ENCODE data around the gene CHRND. TPM values are rescaled to one million over a fixed set of nuclear protein-coding genes. Genes with fewer than 3 reads are reported as not detected.

The CHRND gene
- total and polyA plus RNA-seq, 5 donors = 0.09 to 0.53 TPM; not detected in 3

DNA sequence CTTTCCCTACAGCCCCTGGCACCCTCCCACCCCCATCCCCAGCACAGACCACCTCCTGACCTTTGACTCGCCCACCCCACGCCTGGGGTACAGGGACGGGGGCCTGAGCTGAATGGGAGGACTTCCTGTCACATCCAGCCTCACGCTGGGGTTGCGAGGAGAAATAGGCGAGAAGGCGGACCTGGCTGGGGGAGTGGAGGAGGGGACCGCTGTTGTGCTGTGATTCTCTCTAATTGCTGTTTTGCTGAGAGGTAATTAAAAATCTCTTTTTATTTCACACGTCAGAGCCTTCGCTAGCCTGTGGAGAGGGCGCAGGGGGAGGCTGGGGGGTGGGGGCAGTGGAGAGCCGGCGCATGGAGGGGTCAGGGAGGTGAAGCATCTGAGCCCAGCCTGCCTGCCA, 28.6 kb upstream of the CHRND start:
- intact Hi-C loops (cut with DNase I) = no loop called here
- Histone ChIP-seq H3K4me1 (ENCODE audit: control insufficient read depth, insufficient read depth, low read length) (no peaks in the 10 kb centered on the region), H3K4me3 (ENCODE audit: low read length) (no peak overlapping the region), H3K27me3 (ENCODE audit: control insufficient read depth, insufficient read depth) (no peaks in the 10 kb centered on the region), H3K9me3 (ENCODE audit: control insufficient read depth, low read length) (no peaks in the 10 kb centered on the region), H3K27ac (ENCODE audit: low read length) (no peak overlapping the region)
- WGBS = 72% methylated on average over 13 of the region's 13 CpGs
- ATAC-seq (no peak), DNase-seq (peak in 2 of 3 donors; percentile 16 to 34)

DNA sequence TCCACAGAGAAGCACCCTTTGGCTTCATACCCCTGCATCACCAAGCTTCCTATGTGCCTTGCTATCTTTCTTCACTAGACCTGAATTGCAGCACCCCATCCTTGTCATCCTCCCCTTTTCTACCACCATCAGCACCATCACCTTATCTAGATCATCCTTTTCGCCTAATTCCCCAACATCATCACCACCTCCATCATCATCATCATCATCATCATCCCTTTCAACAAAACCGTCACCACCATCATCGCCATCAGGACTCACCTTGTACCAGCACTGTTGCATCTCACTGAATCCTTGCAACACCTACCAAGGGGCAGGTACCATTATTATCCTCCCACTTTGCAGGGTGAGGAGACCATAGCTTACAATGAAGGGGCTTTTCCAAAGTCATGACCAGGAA, 27.5 kb upstream of the CHRND start:
- intact Hi-C loops (cut with DNase I) = no loop called here
- Histone ChIP-seq H3K9me3 (ENCODE audit: control insufficient read depth, low read length) (no peaks in the 10 kb centered on the region), H3K4me3 (ENCODE audit: low read length) (no peak overlapping the region), H3K4me1 (ENCODE audit: control insufficient read depth, insufficient read depth, low read length) (no peaks in the 10 kb centered on the region), H3K27ac (ENCODE audit: low read length) (no peak overlapping the region), H3K27me3 (ENCODE audit: control insufficient read depth, insufficient read depth) (no peaks in the 10 kb centered on the region)
- no peak for ATAC-seq
- no peak for DNase-seq
- 94% methylated on average over 3 of the region's 3 CpGs for WGBS

DNA sequence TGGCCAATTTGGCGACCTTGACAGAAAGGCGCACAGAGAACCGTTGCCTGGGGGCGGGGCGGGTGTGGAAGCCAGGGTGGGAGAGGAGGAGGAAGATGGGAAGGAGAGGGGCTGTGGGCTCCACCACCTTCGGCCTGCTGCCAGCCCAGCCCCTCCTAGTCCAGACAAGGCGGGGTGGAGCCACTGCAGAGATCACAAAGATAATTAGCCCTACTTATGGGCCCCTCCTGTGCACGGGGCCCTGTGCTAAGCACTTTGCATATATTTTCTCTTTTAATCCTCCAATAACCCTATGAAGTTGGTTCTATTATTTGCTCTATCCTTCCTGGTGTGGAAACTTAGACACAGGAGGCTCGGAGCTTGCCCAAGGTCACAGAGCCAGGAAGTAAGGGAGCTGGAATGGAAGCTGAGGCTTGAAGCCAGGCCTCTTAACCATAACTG, 24.6 kb upstream of the CHRND start:
- H3K27ac ChIP-seq (ENCODE audit: low read length) = no peak overlapping the region
- WGBS = 79% methylated on average over 9 of the region's 9 CpGs
- H3K4me3 ChIP-seq (ENCODE audit: low read length) = no peak overlapping the region
- no peaks in the 10 kb centered on the region for H3K4me1 ChIP-seq (ENCODE audit: control insufficient read depth, insufficient read depth, low read length)
- DNase-seq (peak in 1 of 3 donors; percentile 48), ATAC-seq (no peak)
- no peaks in the 10 kb centered on the region for H3K27me3 ChIP-seq (ENCODE audit: control insufficient read depth, insufficient read depth)
- intact Hi-C loops (cut with DNase I) = no loop called here
- no peaks in the 10 kb centered on the region for H3K9me3 ChIP-seq (ENCODE audit: control insufficient read depth, low read length)

- Histone ChIP-seq H3K9me3 (ENCODE audit: control insufficient read depth, low read length) (no peaks in the 10 kb centered on the region), H3K27ac (ENCODE audit: low read length) (no peak overlapping the region), H3K27me3 (ENCODE audit: control insufficient read depth, insufficient read depth) (no peaks in the 10 kb centered on the region), H3K4me1 (ENCODE audit: control insufficient read depth, insufficient read depth, low read length) (no peaks in the 10 kb centered on the region), H3K4me3 (ENCODE audit: low read length) (no peak overlapping the region)
- ATAC-seq (no peak), DNase-seq (peak in 1 of 3 donors; percentile 35)
- intact Hi-C loops (cut with DNase I) = no loop called here
- 53% methylated on average over 10 of the region's 10 CpGs for WGBS
Observed at GRCh38 chr2:232501794-232502390, 24.1 kb upstream of the CHRND start.

DNA sequence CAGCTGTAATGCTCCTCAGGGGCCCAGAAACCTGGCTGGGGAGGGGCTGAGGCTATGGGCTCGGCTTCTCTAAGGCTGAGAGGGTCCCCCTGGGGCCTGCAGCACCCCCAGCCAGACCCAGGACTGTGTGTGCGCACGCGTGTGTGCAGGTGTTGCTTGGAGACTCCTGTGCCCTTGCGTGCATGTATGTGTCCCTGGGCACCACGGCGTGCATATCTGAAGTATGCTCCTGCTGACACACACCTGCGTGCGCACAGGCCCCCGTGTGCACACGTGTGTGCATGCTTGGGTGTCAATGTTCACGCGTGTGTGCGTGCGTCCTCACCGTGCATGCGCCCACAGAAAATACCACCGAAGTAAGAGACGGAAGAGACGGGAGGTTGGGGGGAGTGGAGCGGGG, 23.4 kb upstream of the CHRND start:
- ATAC-seq (peak; percentile 3 to 8), DNase-seq (peak in 1 of 3 donors; percentile 47)
- intact Hi-C loops (cut with DNase I) = no loop called here
- peak overlapping the region; percentile 51 for H3K4me3 ChIP-seq (ENCODE audit: low read length)
- H3K27me3 ChIP-seq (ENCODE audit: control insufficient read depth, insufficient read depth) = no peaks in the 10 kb centered on the region
- no peaks in the 10 kb centered on the region for H3K9me3 ChIP-seq (ENCODE audit: control insufficient read depth, low read length)
- WGBS = 28% methylated on average over 21 of the region's 21 CpGs
- H3K4me1 ChIP-seq (ENCODE audit: control insufficient read depth, insufficient read depth, low read length) = no peaks in the 10 kb centered on the region
- no peak overlapping the region for H3K27ac ChIP-seq (ENCODE audit: low read length)

DNA sequence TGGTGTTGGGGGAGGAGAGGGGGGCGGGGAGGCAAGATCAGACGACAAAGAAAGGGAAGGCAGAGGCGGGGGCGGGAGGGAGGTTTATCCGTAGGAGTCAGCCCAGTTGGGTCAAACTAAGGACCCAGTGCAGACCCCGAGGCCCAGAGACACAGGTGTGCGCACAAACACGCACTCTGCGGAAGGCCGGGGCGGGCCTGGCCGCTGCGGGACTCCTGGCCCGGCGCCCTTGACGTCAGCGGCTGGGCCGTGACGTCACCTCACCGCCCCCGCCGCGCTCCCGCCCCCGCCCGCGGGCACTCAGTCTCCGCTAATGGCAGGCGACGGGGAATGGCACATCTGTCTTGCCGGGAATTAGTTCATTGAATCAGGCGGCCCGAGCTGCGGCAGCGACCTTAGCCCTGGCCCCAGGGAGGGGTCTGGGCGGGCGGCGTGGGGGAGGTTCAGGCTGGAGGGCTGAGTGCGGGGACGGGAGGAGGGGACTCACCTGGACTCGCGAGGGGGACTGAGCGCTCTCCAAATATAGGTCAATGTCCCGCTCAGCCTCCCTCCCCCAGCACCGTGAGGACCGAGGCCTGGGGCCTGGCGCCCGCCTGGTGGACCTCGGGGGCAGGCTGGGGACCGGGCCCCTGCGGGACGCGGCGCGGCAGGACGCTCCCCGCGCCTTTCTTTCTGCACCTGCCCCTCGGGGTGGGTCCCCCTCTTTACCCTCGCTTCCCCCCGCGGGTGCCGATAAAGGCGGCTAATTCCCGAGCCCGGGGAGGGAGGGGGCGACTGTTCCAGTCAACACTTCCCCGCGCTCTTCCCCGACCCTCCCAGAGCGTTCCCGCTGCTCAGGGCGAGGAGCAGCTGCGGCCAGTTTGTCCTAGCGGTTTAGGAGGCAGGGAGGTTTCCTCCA, 22.8 kb upstream of the CHRND start:
- 1% methylated on average over 74 of the region's 75 CpGs for WGBS
- H3K9me3 ChIP-seq (ENCODE audit: control insufficient read depth, low read length) = no peaks in the 10 kb centered on the region
- H3K27me3 ChIP-seq (ENCODE audit: control insufficient read depth, insufficient read depth) = no peaks in the 10 kb centered on the region
- intact Hi-C loops (cut with DNase I) = no loop called here
- H3K27ac ChIP-seq (ENCODE audit: low read length) = no peak overlapping the region
- H3K4me3 ChIP-seq (ENCODE audit: low read length) = peak overlapping the region; percentile 51
- ATAC-seq (peak; percentile 72 to 75), DNase-seq (peak; percentile 60 to 79 (median 79))
- no peaks in the 10 kb centered on the region for H3K4me1 ChIP-seq (ENCODE audit: control insufficient read depth, insufficient read depth, low read length)

GRCh38 chr2:232503809-232504323, 22.1 kb upstream of the CHRND start:
- DNase-seq = peak in 1 of 3 donors; percentile 33
- intact Hi-C loops (cut with DNase I) = no loop called here
- Histone ChIP-seq H3K9me3 (ENCODE audit: control insufficient read depth, low read length) (no peaks in the 10 kb centered on the region), H3K4me1 (ENCODE audit: control insufficient read depth, insufficient read depth, low read length) (no peaks in the 10 kb centered on the region), H3K4me3 (ENCODE audit: low read length) (no peak overlapping the region), H3K27ac (ENCODE audit: low read length) (no peak overlapping the region), H3K27me3 (ENCODE audit: control insufficient read depth, insufficient read depth) (no peaks in the 10 kb centered on the region)
- no peak for ATAC-seq
- 26% methylated on average over 16 of the region's 16 CpGs for WGBS

- ATAC-seq = no peak
- no peaks in the 10 kb centered on the region for H3K27me3 ChIP-seq (ENCODE audit: control insufficient read depth, insufficient read depth)
- WGBS = 81% methylated on average over 2 of the region's 2 CpGs
- no peak overlapping the region for H3K27ac ChIP-seq (ENCODE audit: low read length)
- no peaks in the 10 kb centered on the region for H3K4me1 ChIP-seq (ENCODE audit: control insufficient read depth, insufficient read depth, low read length)
- intact Hi-C loops (cut with DNase I) = no loop called here
- no peaks in the 10 kb centered on the region for H3K9me3 ChIP-seq (ENCODE audit: control insufficient read depth, low read length)
- no peak overlapping the region for H3K4me3 ChIP-seq (ENCODE audit: low read length)
- peak in 1 of 3 donors; percentile 12 for DNase-seq
Observed at GRCh38 chr2:232504438-232504837, 21.5 kb upstream of the CHRND start.

DNA sequence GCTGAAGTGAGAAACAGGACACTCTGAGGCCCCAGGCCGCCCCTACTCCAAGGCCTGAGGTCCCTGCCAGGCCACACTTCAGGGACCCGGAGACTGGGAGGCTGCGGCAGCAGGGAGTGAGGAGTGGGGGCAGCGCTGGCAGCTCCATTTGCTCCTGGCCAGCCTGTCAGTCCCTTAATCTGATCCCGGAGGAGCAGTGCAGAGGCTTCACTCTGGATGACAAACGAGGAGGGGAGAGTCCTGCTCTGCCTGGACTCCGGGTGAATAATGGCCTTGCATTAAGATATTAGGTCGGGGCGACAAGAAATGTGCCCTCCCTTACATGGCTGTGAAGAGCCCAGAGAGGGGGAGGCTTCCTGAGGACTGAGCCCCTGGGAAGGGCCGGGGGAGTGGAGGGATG, 20.1 kb upstream of the CHRND start:
- WGBS = 47% methylated on average over 10 of the region's 10 CpGs
- ATAC-seq (no peak), DNase-seq (peak in 1 of 3 donors; percentile 9)
- no peaks in the 10 kb centered on the region for H3K9me3 ChIP-seq (ENCODE audit: control insufficient read depth, low read length)
- intact Hi-C loops (cut with DNase I) = no loop called here
- no peaks in the 10 kb centered on the region for H3K27me3 ChIP-seq (ENCODE audit: control insufficient read depth, insufficient read depth)
- H3K4me3 ChIP-seq (ENCODE audit: low read length) = no peak overlapping the region
- H3K4me1 ChIP-seq (ENCODE audit: control insufficient read depth, insufficient read depth, low read length) = no peaks in the 10 kb centered on the region
- no peak overlapping the region for H3K27ac ChIP-seq (ENCODE audit: low read length)

- Histone ChIP-seq H3K4me1 (ENCODE audit: control insufficient read depth, insufficient read depth, low read length) (no peaks in the 10 kb centered on the region), H3K27me3 (ENCODE audit: control insufficient read depth, insufficient read depth) (no peaks in the 10 kb centered on the region), H3K27ac (ENCODE audit: low read length) (no peak overlapping the region), H3K9me3 (ENCODE audit: control insufficient read depth, low read length) (no peaks in the 10 kb centered on the region), H3K4me3 (ENCODE audit: low read length) (no peak overlapping the region)
- DNase-seq (peak in 1 of 3 donors; percentile 29), ATAC-seq (no peak)
- intact Hi-C loops (cut with DNase I) = no loop called here
- 78% methylated on average over 4 of the region's 4 CpGs for WGBS
Observed at GRCh38 chr2:232506709-232507108, 19.3 kb upstream of the CHRND start.

GRCh38 chr2:232508251-232508650, 17.7 kb upstream of the CHRND start:
- DNase-seq = peak in 1 of 3 donors; percentile 18
- ATAC-seq = no peak
- Histone ChIP-seq H3K4me1 (ENCODE audit: control insufficient read depth, insufficient read depth, low read length) (no peaks in the 10 kb centered on the region), H3K9me3 (ENCODE audit: control insufficient read depth, low read length) (no peaks in the 10 kb centered on the region), H3K27ac (ENCODE audit: low read length) (no peak overlapping the region), H3K4me3 (ENCODE audit: low read length) (no peak overlapping the region), H3K27me3 (ENCODE audit: control insufficient read depth, insufficient read depth) (no peaks in the 10 kb centered on the region)
- WGBS = 75% methylated on average over 7 of the region's 7 CpGs
- intact Hi-C loops (cut with DNase I) = no loop called here

Data from right cardiac atrium (tissue), 5 donors.